ENCODE data around the gene ACO1.

DNA sequence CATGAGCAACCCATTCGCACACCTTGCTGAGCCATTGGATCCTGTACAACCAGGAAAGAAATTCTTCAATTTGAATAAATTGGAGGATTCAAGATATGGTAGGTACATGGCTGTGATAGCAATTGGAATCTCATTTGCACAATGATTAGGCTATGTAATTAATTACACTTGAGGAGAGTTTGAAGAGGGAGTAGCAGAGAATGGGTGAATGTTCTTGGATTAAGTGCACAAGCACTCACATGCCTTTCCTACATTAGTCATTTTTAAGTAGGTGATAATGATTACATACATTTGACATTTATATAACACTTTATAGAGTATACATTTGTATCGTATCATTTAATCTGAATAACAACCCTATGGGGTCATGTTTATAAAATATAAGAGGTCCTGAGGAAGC, 21.1 kb downstream of the ACO1 start:
- TF ChIP-seq EZH2 (IDR thresholded peaks at IDR 0.05) (no peak), YY1 (IDR thresholded peaks at IDR 0.05; ENCODE audit: extremely low read depth, insufficient replicate concordance, low read depth, low read length) (no peak), CTCF (IDR thresholded peaks at IDR 0.05 in 2 of 3, conservative IDR thresholded peaks at IDR 0.05 in 1 of 3; ENCODE audit: borderline replicate concordance in 1 of 3, insufficient read depth in 1 of 3, low read depth in 2 of 3, low read length in 2 of 3) (no peak), EGR1 (IDR thresholded peaks at IDR 0.05; ENCODE audit: low read depth) (no peak), JUND (IDR thresholded peaks at IDR 0.05) (no peak), POLR2A (IDR thresholded peaks at IDR 0.05; ENCODE audit: borderline replicate concordance, extremely low read depth, insufficient read depth, insufficient read length) (no peak), SP1 (IDR thresholded peaks at IDR 0.05; ENCODE audit: low read depth) (no peak), EZH2phosphoT487 (IDR thresholded peaks at IDR 0.05; ENCODE audit: borderline replicate concordance) (no peak), CEBPB (IDR thresholded peaks at IDR 0.05; ENCODE audit: low read depth) (no peak), CBX3 (IDR thresholded peaks at IDR 0.05; ENCODE audit: low read depth) (no peak), POLR2AphosphoS5 (IDR thresholded peaks at IDR 0.05; ENCODE audit: low read depth, low read length) (no peak)
- TF ChIP-seq, protein P1, sequence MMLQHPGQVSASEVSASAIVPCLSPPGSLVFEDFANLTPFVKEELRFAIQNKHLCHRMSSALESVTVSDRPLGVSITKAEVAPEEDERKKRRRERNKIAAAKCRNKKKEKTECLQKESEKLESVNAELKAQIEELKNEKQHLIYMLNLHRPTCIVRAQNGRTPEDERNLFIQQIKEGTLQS (IDR thresholded peaks at IDR 0.05) = no peak
